Activated CD4-positive, alpha-beta T cell treated with anti-CD3 and anti-CD28 coated beads, Interleukin-2, amount 10 ng/mL, durations not matched to agents 7 days and 5 days (primary cell): ENCODE data around the gene PGPEP1. TPM values are rescaled to one million over a fixed set of nuclear protein-coding genes. Genes with fewer than 3 reads are reported as not detected.
A peak's percentile ranks its signal among the peaks of the same experiment; 100 is the strongest.

ENCODE experiments used
- CTCF ChIA-PET: fragments of 350-600 bp; sonication (Branson Sonifier 250); formaldehyde crosslinking; loops from one replicate; lab custom pipeline; 2021; ENCODE audit warnings: antibody characterized with exemption; lab: Charles Lee
- POLR2A ChIA-PET: fragments of 350-600 bp; sonication (Branson Sonifier 250); formaldehyde crosslinking; loops from one replicate; lab custom pipeline; 2021; ENCODE audit warnings: antibody characterized with exemption; lab: Charles Lee
- DNase-seq: peaks from one replicate; pipeline ENCODE4 v3.0.0-alpha.2; 2020
- H3K27ac Mint-ChIP-seq: one replicate; pipeline ENCODE4 v1.8.0; 2021; ENCODE audit warnings: mild to moderate bottlenecking, moderate library complexity, mixed read lengths
- H3K27me3 Mint-ChIP-seq: one replicate; pipeline ENCODE4 v1.8.0; 2021; ENCODE audit warnings: mixed read lengths
- H3K36me3 Mint-ChIP-seq: one replicate; pipeline ENCODE4 v1.8.0; 2021; ENCODE audit warnings: low read depth, mixed read lengths
- H3K4me1 Mint-ChIP-seq: one replicate; pipeline ENCODE4 v1.8.0; 2021; ENCODE audit warnings: mixed read lengths
- H3K4me3 Mint-ChIP-seq: one replicate; pipeline ENCODE4 v1.8.0; 2021; ENCODE audit warnings: mild to moderate bottlenecking, moderate library complexity, mixed read lengths
- H3K9me3 Mint-ChIP-seq: one replicate; pipeline ENCODE4 v1.8.0; 2021; ENCODE audit warnings: mixed read lengths
- total RNA-seq, 2 experiments: library from RNA; stranded (reverse); gene quantifications; one replicate each; pipeline ENCODE4 v1.2.3, GENCODE V29; 2021

Gene PGPEP1
- total RNA-seq, 2 experiments from 2014 or later = 24.1 to 24.8 TPM

GRCh38 chr19:18309525-18310064 is 30.8 kb upstream of the PGPEP1 start:
- ChIA-PET POLR2A (no interaction called here), CTCF (interaction anchor here (0.6 to 13.8 kb wide), 3 partner anchors 13 to 30 kb away, joined by 3 to 229 read pairs (median 8); partner anchors contain the start of genes JUND and LSM4)
- no peak for DNase-seq
- Mint-ChIP-seq H3K36me3 (peaks cover 52% of the 10 kb centered on the region), H3K4me1 (peaks cover 49% of the 10 kb centered on the region), H3K27ac (no peak overlapping the region), H3K27me3 (no peaks in the 10 kb centered on the region), H3K9me3 (no peaks in the 10 kb centered on the region), H3K4me3 (no peak overlapping the region)

GRCh38 chr19:18310118-18310909 is 30.1 kb upstream of the PGPEP1 start:
- H3K4me3 Mint-ChIP-seq = no peak overlapping the region
- CTCF ChIA-PET = interaction anchor here (0.6 to 13.8 kb wide), 3 partner anchors 12 to 31 kb away, joined by 3 to 229 read pairs (median 8); partner anchors contain the start of genes JUND and LSM4

GRCh38 chr19:18310966-18311365 is 29.4 kb upstream of the PGPEP1 start:
- ChIA-PET POLR2A (no interaction called here), CTCF (interaction anchor here (1.9 to 13.8 kb wide), 2 partner anchors 11 to 31 kb away, joined by 8 to 229 read pairs; partner anchors contain the start of genes JUND and LSM4)
- Mint-ChIP-seq H3K4me1 (peaks cover 44% of the 10 kb centered on the region), H3K27me3 (no peaks in the 10 kb centered on the region), H3K9me3 (no peaks in the 10 kb centered on the region), H3K4me3 (no peak overlapping the region), H3K27ac (peak overlapping the region; percentile 28), H3K36me3 (peaks cover 50% of the 10 kb centered on the region)
- no peak for DNase-seq

More at GRCh38 chr19:18310118-18310909, 30.1 kb upstream of the PGPEP1 start:
- H3K4me1 Mint-ChIP-seq = peaks cover 45% of the 10 kb centered on the region
- H3K27me3 Mint-ChIP-seq = no peaks in the 10 kb centered on the region
- POLR2A ChIA-PET = no interaction called here
- H3K36me3 Mint-ChIP-seq = peaks cover 48% of the 10 kb centered on the region
- H3K27ac Mint-ChIP-seq = peak overlapping the region; percentile 28
- no peak for DNase-seq
- no peaks in the 10 kb centered on the region for H3K9me3 Mint-ChIP-seq

- H3K4me1 Mint-ChIP-seq = peaks cover 43% of the 10 kb centered on the region
- no peaks in the 10 kb centered on the region for H3K9me3 Mint-ChIP-seq
- ChIA-PET POLR2A (no interaction called here), CTCF (interaction anchor here (1.9 to 13.8 kb wide), 2 partner anchors 11 to 32 kb away, joined by 8 to 229 read pairs; partner anchors contain the start of genes JUND and LSM4)
- peaks cover 44% of the 10 kb centered on the region for H3K36me3 Mint-ChIP-seq
- H3K27me3 Mint-ChIP-seq = no peaks in the 10 kb centered on the region
- no peak for DNase-seq
- H3K4me3 Mint-ChIP-seq = no peak overlapping the region
- H3K27ac Mint-ChIP-seq = no peak overlapping the region
Measured at GRCh38 chr19:18311502-18312091, 28.8 kb upstream of the PGPEP1 start.

- Mint-ChIP-seq H3K36me3 (peaks cover 39% of the 10 kb centered on the region), H3K4me3 (no peak overlapping the region), H3K9me3 (no peaks in the 10 kb centered on the region), H3K27me3 (no peaks in the 10 kb centered on the region), H3K4me1 (peaks cover 38% of the 10 kb centered on the region), H3K27ac (no peak overlapping the region)
- ChIA-PET POLR2A (interaction anchor here (0.8 kb wide), 1 partner anchor 33 kb away, joined by 3 read pairs; no protein-coding TSS in a partner anchor), CTCF (interaction anchor here (13.8 kb wide), 1 partner anchor 32 kb away, joined by 229 read pairs; the partner anchor contains the start of gene JUND)
- no peak for DNase-seq
Measured at GRCh38 chr19:18312092-18312534, 28.3 kb upstream of the PGPEP1 start.

- Mint-ChIP-seq H3K4me3 (no peak overlapping the region), H3K27ac (no peak overlapping the region), H3K36me3 (peaks cover 37% of the 10 kb centered on the region), H3K4me1 (peaks cover 41% of the 10 kb centered on the region), H3K27me3 (no peaks in the 10 kb centered on the region), H3K9me3 (no peaks in the 10 kb centered on the region)
- CTCF ChIA-PET = interaction anchor here (1.1 to 13.8 kb wide), 3 partner anchors 21 to 34 kb away, joined by 3 to 229 read pairs (median 3); partner anchors contain the start of gene JUND
- POLR2A ChIA-PET = no interaction called here
- no peak for DNase-seq
Measured at GRCh38 chr19:18313398-18313797, 27.0 kb upstream of the PGPEP1 start.

- ChIA-PET CTCF (interaction anchor here (0.9 to 13.8 kb wide), 4 partner anchors 10 to 38 kb away, joined by 5 to 229 read pairs (median 10); partner anchors contain the start of gene JUND), POLR2A (interaction anchor here (0.7 to 5.2 kb wide), 2 partner anchors 38 to 100 kb away, joined by 4 to 37 read pairs; partner anchors contain the start of gene JUND)
- peak; percentile 66 for DNase-seq
- peaks cover 64% of the 10 kb centered on the region for H3K4me1 Mint-ChIP-seq
- no peaks in the 10 kb centered on the region for H3K27me3 Mint-ChIP-seq
- no peaks in the 10 kb centered on the region for H3K9me3 Mint-ChIP-seq
- peak overlapping the region; percentile 64 for H3K4me3 Mint-ChIP-seq
- peaks cover 48% of the 10 kb centered on the region for H3K36me3 Mint-ChIP-seq
- H3K27ac Mint-ChIP-seq = peak overlapping the region; percentile 97
Measured at GRCh38 chr19:18317961-18318800, 22.2 kb upstream of the PGPEP1 start.

- Mint-ChIP-seq H3K4me1 (peaks cover 72% of the 10 kb centered on the region), H3K9me3 (no peaks in the 10 kb centered on the region), H3K4me3 (peak overlapping the region; percentile 64), H3K36me3 (peaks cover 41% of the 10 kb centered on the region), H3K27me3 (no peaks in the 10 kb centered on the region), H3K27ac (peak overlapping the region; percentile 97)
- no peak for DNase-seq
- ChIA-PET CTCF (interaction anchor here (0.6 to 13.8 kb wide), 6 partner anchors 9 to 97 kb away, joined by 3 to 229 read pairs (median 5); partner anchors contain the start of gene JUND), POLR2A (interaction anchor here (1.2 kb wide), 1 partner anchor 15 kb away, joined by 3 read pairs; no protein-coding TSS in a partner anchor)
Measured at GRCh38 chr19:18319591-18320135, 20.7 kb upstream of the PGPEP1 start.

GRCh38 chr19:18320865-18321733 is 19.3 kb upstream of the PGPEP1 start:
- ChIA-PET CTCF (interaction anchor here (1.0 to 13.8 kb wide), 14 partner anchors 11 to 109 kb away, joined by 3 to 229 read pairs (median 4); partner anchors contain the start of genes JUND and SSBP4), POLR2A (interaction anchor here (0.6 to 3.4 kb wide), 6 partner anchors 16 to 67 kb away, joined by 3 to 85 read pairs (median 6); partner anchors contain the start of gene JUND)
- Mint-ChIP-seq H3K9me3 (no peaks in the 10 kb centered on the region), H3K27me3 (no peaks in the 10 kb centered on the region), H3K4me1 (peaks cover 64% of the 10 kb centered on the region), H3K27ac (peak overlapping the region; percentile 97), H3K36me3 (peaks cover 38% of the 10 kb centered on the region), H3K4me3 (peak overlapping the region; percentile 93)
- no peak for DNase-seq

GRCh38 chr19:18321734-18322102 is 18.7 kb upstream of the PGPEP1 start:
- peak; percentile 62 for DNase-seq
- H3K36me3 Mint-ChIP-seq = peaks cover 38% of the 10 kb centered on the region
- peaks cover 61% of the 10 kb centered on the region for H3K4me1 Mint-ChIP-seq
- no peaks in the 10 kb centered on the region for H3K9me3 Mint-ChIP-seq
- peak overlapping the region; percentile 93 for H3K4me3 Mint-ChIP-seq
- no peaks in the 10 kb centered on the region for H3K27me3 Mint-ChIP-seq
- POLR2A ChIA-PET = interaction anchor here (0.6 to 3.4 kb wide), 5 partner anchors 17 to 66 kb away, joined by 4 to 85 read pairs (median 6); partner anchors contain the start of gene JUND
- H3K27ac Mint-ChIP-seq = peak overlapping the region; percentile 97
- CTCF ChIA-PET = interaction anchor here (0.6 to 13.8 kb wide), 17 partner anchors 11 to 110 kb away, joined by 3 to 229 read pairs (median 4); partner anchors contain the start of genes JUND and SSBP4
